ENCODE results near the gene THRB. TPM values are rescaled to one million over a fixed set of nuclear protein-coding genes. Genes with fewer than 3 reads are reported as not detected.

THRB gene
- total RNA-seq, 1 donor from 2014 or later = 22.8 TPM

- Histone ChIP-seq H3K27me3 (no peaks in the 10 kb centered on the region), H3K4me1 (no peaks in the 10 kb centered on the region), H3K4me3 (no peak overlapping the region), H3K36me3 (no peaks in the 10 kb centered on the region), H3K27ac (no peak overlapping the region), H3K9me3 (no peaks in the 10 kb centered on the region)
- no peak for DNase-seq (ENCODE audit: extremely low spot score in 2 of 2)
- TF ChIP-seq, protein P1, sequence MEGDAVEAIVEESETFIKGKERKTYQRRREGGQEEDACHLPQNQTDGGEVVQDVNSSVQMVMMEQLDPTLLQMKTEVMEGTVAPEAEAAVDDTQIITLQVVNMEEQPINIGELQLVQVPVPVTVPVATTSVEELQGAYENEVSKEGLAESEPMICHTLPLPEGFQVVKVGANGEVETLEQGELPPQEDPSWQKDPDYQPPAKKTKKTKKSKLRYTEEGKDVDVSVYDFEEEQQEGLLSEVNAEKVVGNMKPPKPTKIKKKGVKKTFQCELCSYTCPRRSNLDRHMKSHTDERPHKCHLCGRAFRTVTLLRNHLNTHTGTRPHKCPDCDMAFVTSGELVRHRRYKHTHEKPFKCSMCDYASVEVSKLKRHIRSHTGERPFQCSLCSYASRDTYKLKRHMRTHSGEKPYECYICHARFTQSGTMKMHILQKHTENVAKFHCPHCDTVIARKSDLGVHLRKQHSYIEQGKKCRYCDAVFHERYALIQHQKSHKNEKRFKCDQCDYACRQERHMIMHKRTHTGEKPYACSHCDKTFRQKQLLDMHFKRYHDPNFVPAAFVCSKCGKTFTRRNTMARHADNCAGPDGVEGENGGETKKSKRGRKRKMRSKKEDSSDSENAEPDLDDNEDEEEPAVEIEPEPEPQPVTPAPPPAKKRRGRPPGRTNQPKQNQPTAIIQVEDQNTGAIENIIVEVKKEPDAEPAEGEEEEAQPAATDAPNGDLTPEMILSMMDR (IDR thresholded peaks at IDR 0.05) = no peak
- TF ChIP-seq POLR2A (IDR thresholded peaks at IDR 0.05) (no peak), POLR2AphosphoS5 (IDR thresholded peaks at IDR 0.05; ENCODE audit: insufficient read depth in 1 of 2, low read depth in 1 of 2) (no peak)
- intact Hi-C loops (cut with DNase I) = no loop called here
Measured at GRCh38 chr3:24255414-24255813, 239.2 kb downstream of the THRB start.

DNA sequence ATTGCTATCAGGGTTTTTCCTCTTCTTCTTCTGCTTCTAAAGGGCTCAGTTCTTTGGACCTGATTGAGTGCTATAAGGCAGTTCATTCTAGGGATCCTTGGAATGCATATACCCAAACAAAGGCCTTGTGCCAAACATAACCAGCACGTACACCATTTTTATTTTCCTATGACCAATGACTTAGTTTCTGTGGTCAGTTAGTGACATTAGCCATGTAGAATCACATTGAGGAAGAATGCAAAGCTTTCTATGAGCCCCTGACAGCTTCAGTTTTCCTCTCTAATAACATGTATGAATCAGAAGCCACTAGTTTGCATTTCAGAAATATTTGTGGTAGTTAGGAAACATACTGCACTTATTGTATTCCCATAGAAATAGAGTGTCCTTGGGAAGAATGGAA is 240.0 kb downstream of the THRB start:
- intact Hi-C loops (cut with DNase I) = no loop called here

DNA sequence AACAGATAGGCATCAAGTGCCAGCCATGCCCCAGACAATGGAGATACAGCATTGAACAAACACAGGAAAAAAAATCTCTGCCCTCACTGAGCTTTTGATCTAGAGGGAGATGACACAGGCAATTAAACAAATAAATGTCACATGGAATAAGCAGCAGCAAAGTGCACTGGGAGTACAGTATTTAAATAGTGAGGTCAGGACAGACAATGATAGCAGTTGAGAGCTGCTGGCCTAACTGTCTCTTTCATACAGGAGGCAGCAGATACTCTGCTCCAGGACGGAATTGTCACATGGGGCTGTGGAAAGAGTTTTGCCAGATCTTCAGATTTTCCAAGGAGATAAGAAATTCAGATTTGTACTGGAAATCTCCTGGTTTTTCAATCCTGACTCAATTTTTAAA is 241.3 kb downstream of the THRB start:
- H3K36me3 ChIP-seq = no peaks in the 10 kb centered on the region
- H3K9me3 ChIP-seq = no peaks in the 10 kb centered on the region
- H3K4me3 ChIP-seq = no peak overlapping the region
- no peak for DNase-seq (ENCODE audit: extremely low spot score in 2 of 2)
- H3K4me1 ChIP-seq = no peaks in the 10 kb centered on the region
- no peak overlapping the region for H3K27ac ChIP-seq
- TF ChIP-seq POLR2A (IDR thresholded peaks at IDR 0.05) (no peak), POLR2AphosphoS5 (IDR thresholded peaks at IDR 0.05; ENCODE audit: insufficient read depth in 1 of 2, low read depth in 1 of 2) (no peak)
- TF ChIP-seq, protein P1 (IDR thresholded peaks at IDR 0.05) = no peak
- intact Hi-C loops (cut with DNase I) = no loop called here
- no peaks in the 10 kb centered on the region for H3K27me3 ChIP-seq

More for the DNA sequence above, 240.0 kb downstream of the THRB start:
- no peaks in the 10 kb centered on the region for H3K4me1 ChIP-seq
- H3K36me3 ChIP-seq = no peaks in the 10 kb centered on the region
- DNase-seq (ENCODE audit: extremely low spot score in 2 of 2) = no peak
- no peaks in the 10 kb centered on the region for H3K27me3 ChIP-seq
- H3K27ac ChIP-seq = no peak overlapping the region
- H3K4me3 ChIP-seq = no peak overlapping the region
- TF ChIP-seq, protein P1 (IDR thresholded peaks at IDR 0.05) = no peak
- TF ChIP-seq POLR2A (IDR thresholded peaks at IDR 0.05) = no peak
- TF ChIP-seq POLR2AphosphoS5 (IDR thresholded peaks at IDR 0.05; ENCODE audit: insufficient read depth in 1 of 2, low read depth in 1 of 2) = no peak
- H3K9me3 ChIP-seq = no peaks in the 10 kb centered on the region

DNA sequence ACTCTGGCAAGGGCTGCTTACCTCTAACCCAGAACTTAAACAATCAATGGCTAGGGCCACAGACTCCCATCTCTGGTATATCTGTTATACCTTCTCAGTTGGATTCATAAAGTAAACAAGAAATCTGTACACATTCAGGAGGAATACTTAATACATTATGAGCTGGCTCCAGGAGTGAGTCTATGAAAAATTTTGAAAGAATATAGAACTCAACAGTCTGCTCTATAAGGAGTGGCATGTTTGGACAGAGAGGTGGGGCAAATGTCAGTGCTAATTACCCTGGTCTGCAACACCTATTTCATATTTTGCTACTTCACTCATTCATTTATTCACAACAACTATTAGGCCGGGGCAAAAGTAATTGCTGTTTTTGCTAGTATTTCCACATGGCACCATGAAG is 245.1 kb downstream of the THRB start:
- Histone ChIP-seq H3K4me1 (no peaks in the 10 kb centered on the region), H3K36me3 (no peaks in the 10 kb centered on the region), H3K4me3 (no peak overlapping the region), H3K27me3 (no peaks in the 10 kb centered on the region), H3K27ac (no peak overlapping the region), H3K9me3 (no peaks in the 10 kb centered on the region)
- no peak for DNase-seq (ENCODE audit: extremely low spot score in 2 of 2)
- intact Hi-C loops (cut with DNase I) = no loop called here
- TF ChIP-seq, protein P1 (IDR thresholded peaks at IDR 0.05) = no peak
- TF ChIP-seq POLR2AphosphoS5 (IDR thresholded peaks at IDR 0.05; ENCODE audit: insufficient read depth in 1 of 2, low read depth in 1 of 2) = no peak
- no peak for TF ChIP-seq POLR2A (IDR thresholded peaks at IDR 0.05)

DNA sequence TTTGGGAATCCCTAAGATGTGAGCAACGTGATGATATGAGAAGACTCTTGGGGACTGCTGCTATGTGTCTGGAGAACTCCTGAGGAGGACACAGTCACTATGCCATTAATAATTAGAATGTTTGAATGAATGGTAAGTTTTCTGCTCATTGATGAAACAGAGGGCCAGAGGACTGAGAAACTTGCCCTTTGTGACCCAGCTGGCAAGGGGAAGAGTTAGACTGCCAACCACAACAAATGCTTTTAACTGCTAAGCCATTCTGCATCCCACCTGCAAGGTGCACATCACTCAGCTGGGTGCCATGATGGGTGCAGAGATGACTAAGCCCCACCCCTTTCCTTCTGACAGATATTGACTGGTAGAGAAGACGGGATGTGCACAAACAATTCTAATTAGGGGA is 249.6 kb downstream of the THRB start:
- Histone ChIP-seq H3K27ac (no peak overlapping the region), H3K4me1 (peaks cover 19% of the 10 kb centered on the region), H3K4me3 (no peak overlapping the region), H3K36me3 (no peaks in the 10 kb centered on the region), H3K27me3 (no peaks in the 10 kb centered on the region), H3K9me3 (no peaks in the 10 kb centered on the region)
- intact Hi-C loops (cut with DNase I) = no loop called here
- TF ChIP-seq POLR2AphosphoS5 (IDR thresholded peaks at IDR 0.05; ENCODE audit: insufficient read depth in 1 of 2, low read depth in 1 of 2) = no peak
- TF ChIP-seq, protein P1 (IDR thresholded peaks at IDR 0.05) = no peak
- no peak for TF ChIP-seq POLR2A (IDR thresholded peaks at IDR 0.05)
- no peak for DNase-seq (ENCODE audit: extremely low spot score in 2 of 2)

All from vagina (tissue), 2 donors.